HCT116 (cell line): ENCODE data around the gene PPP1R1B. TPM values are rescaled to one million over a fixed set of nuclear protein-coding genes. Genes with fewer than 3 reads are reported as not detected.

ENCODE experiments used
- ATAC-seq: fragments of 200-7000 bp; cut with Tn5 transposase; 2 replicates; pipeline ENCODE4 v1.9.1; 2020; ENCODE audit warnings: mild to moderate bottlenecking, moderate library complexity
- BruUV-seq: library from RNA; stranded (reverse); fragments of 400-500 nt; replicated peaks from 2 replicates; lab custom pipeline; 2021; lab: Mats Ljungman, UMichigan
- CTCF ChIA-PET: fragments of 300-600 bp; sonication (Branson Sonifier 250); formaldehyde crosslinking; loops from one replicate; lab custom pipeline; 2021; ENCODE audit warnings: antibody characterized with exemption; lab: Charles Lee
- POLR2A ChIA-PET: fragments of 300-600, 350-600 bp; sonication (Branson Sonifier 250); formaldehyde crosslinking; loops from one replicate; lab custom pipeline; 2021; ENCODE audit warnings: antibody characterized with exemption; lab: Charles Lee
- RAD21 ChIA-PET, 2 experiments: fragments of 300-600 bp; sonication (Branson Sonifier 250); formaldehyde crosslinking; loops; one replicate each; lab custom pipeline; 2023; ENCODE audit warnings: low total read pairs in 2 of 2; ENCODE audit not compliant: uncharacterized antibody in 2 of 2, unreplicated experiment in 2 of 2, low non-redundant PET in 1 of 2; lab: Charles Lee
- DNase-seq: peaks from one replicate; pipeline ENCODE4 v3.0.0-alpha.2; 2010; ENCODE audit warnings: low read depth, low spot score
- H2AFZ ChIP-seq: fragments of 200-600 bp; shearing (Covaris generic), sonication (generic); 2 replicates; pipeline ENCODE4 v1.6.1; 2017; ENCODE audit warnings: low read depth, mixed run types, mixed read lengths, antibody characterized with exemption, low read length; ENCODE audit not compliant: poor library complexity, severe bottlenecking
- H3K27ac ChIP-seq: 2 replicates; pipeline ENCODE4 v1.5.1; 2012; ENCODE audit warnings: low read depth, low read length
- H3K27me3 ChIP-seq: fragments of 200-600 bp; sonication (generic); 2 replicates; pipeline ENCODE4 v1.6.1; 2016; ENCODE audit warnings: mixed run types, low read length, mixed read lengths; ENCODE audit not compliant: insufficient read depth
- H3K36me3 ChIP-seq, 2 experiments: fragments of 200-500 bp in 1 of 2; fragments of 200-600 bp in 1 of 2; sonication (Bioruptor generic) in 1 of 2; sonication (generic) in 1 of 2; 2 replicates each; pipeline versions ENCODE4 v1.5.1 to v1.6.1; 2014 to 2016; ENCODE audit warnings: low read length in 2 of 2, inconsistent platforms in 1 of 2, mixed read lengths in 1 of 2, mixed run types in 1 of 2; ENCODE audit not compliant: insufficient read depth in 2 of 2, control insufficient read depth in 1 of 2
- H3K4me1 ChIP-seq, 2 experiments: fragments of 200-600 bp in 1 of 2; sonication (generic) in 1 of 2; 2 replicates each; pipeline versions ENCODE4 v1.5.1 to v1.6.1; 2012 to 2017; ENCODE audit warnings: low read length in 2 of 2, inconsistent platforms in 1 of 2, mild to moderate bottlenecking in 1 of 2, mixed read lengths in 1 of 2, mixed run types in 1 of 2, moderate library complexity in 1 of 2; ENCODE audit not compliant: insufficient read depth in 2 of 2, control insufficient read depth in 1 of 2
- H3K4me2 ChIP-seq: fragments of 200-600 bp; sonication (generic); 2 replicates; pipeline ENCODE4 v1.6.1; 2017; ENCODE audit warnings: mixed run types, low read length, mixed read lengths
- H3K4me3 ChIP-seq, 2 experiments: fragments of 200-600 bp in 1 of 2; sonication (generic) in 1 of 2; replicated peaks in 1 of 2; 2 replicates each; pipeline ENCODE4 v1.5.1; 2011 to 2016; ENCODE audit warnings: low read length in 2 of 2, control low read depth in 1 of 2, low read depth in 1 of 2, mild to moderate bottlenecking in 1 of 2, mixed read lengths in 1 of 2, mixed run types in 1 of 2
- H3K79me2 ChIP-seq: fragments of 200-600 bp; sonication (generic); 2 replicates; pipeline ENCODE4 v1.6.1; 2017; ENCODE audit warnings: mild to moderate bottlenecking, mixed run types, low read length, moderate library complexity, mixed read lengths; ENCODE audit not compliant: insufficient read depth
- H3K9ac ChIP-seq: fragments of 200-600 bp; sonication (generic); 2 replicates; pipeline ENCODE4 v1.6.1; 2016; ENCODE audit warnings: low read length, mixed read lengths
- H3K9me2 ChIP-seq: fragments of 200-600 bp; sonication (generic), shearing (Covaris generic); 2 replicates; pipeline ENCODE4 v1.6.1; 2017; ENCODE audit warnings: mixed run types, mild to moderate bottlenecking, moderate library complexity; ENCODE audit not compliant: insufficient read depth
- H3K9me3 ChIP-seq, 2 experiments: fragments of 200-500 bp in 1 of 2; fragments of 200-600 bp in 1 of 2; sonication (Bioruptor generic) in 1 of 2; sonication (generic) in 1 of 2; 2 replicates each; pipeline ENCODE4 v1.6.1; 2014 to 2017; ENCODE audit warnings: low read length in 2 of 2, mixed read lengths in 2 of 2, inconsistent platforms in 1 of 2, low read depth in 1 of 2, mild to moderate bottlenecking in 1 of 2, mixed run types in 1 of 2, moderate library complexity in 1 of 2; ENCODE audit not compliant: control insufficient read depth in 1 of 2, insufficient read depth in 1 of 2
- H4K20me1 ChIP-seq: fragments of 200-600 bp; sonication (generic), shearing (Covaris generic); 2 replicates; pipeline ENCODE4 v1.6.1; 2017; ENCODE audit warnings: mixed run types, mild to moderate bottlenecking, moderate library complexity; ENCODE audit not compliant: insufficient read depth
- ATF3 ChIP-seq: IDR thresholded peaks from 2 replicates; pipeline ENCODE4 v1.6.1; 2012
- CBX3 ChIP-seq: IDR thresholded peaks from 2 replicates; pipeline ENCODE4 v1.6.1; 2012; ENCODE audit warnings: low read depth
- CTCF ChIP-seq, 3 experiments: fragments of 200-600 bp in 1 of 3; sonication (generic) in 1 of 3; IDR thresholded peaks in 2 of 3; conservative IDR thresholded peaks in 1 of 3; 2 replicates each; pipeline ENCODE4 v1.5.1; 2012 to 2017; ENCODE audit warnings: low read depth in 2 of 3, low read length in 2 of 3, antibody characterized with exemption in 1 of 3, borderline replicate concordance in 1 of 3, control low read depth in 1 of 3, mild to moderate bottlenecking in 1 of 3, mixed read lengths in 1 of 3, mixed run types in 1 of 3, moderate library complexity in 1 of 3; ENCODE audit not compliant: insufficient read depth in 1 of 3
- EZH2 ChIP-seq: fragments of 200-600 bp; sonication (generic); IDR thresholded peaks from 2 replicates; pipeline ENCODE4 v1.6.1; 2017; ENCODE audit warnings: antibody characterized with exemption, mixed run types
- JUND ChIP-seq: IDR thresholded peaks from 2 replicates; pipeline ENCODE4 v1.6.1; 2012
- MAX ChIP-seq: IDR thresholded peaks from 2 replicates; pipeline ENCODE4 v1.6.1; 2012
- POLR2A ChIP-seq: IDR thresholded peaks from 2 replicates; pipeline ENCODE4 v1.7.0; 2011; ENCODE audit warnings: borderline replicate concordance; ENCODE audit not compliant: insufficient read depth, insufficient read length; ENCODE audit errors: extremely low read depth
- RAD21 ChIP-seq: IDR thresholded peaks from 2 replicates; pipeline ENCODE4 v1.6.1; 2012; ENCODE audit warnings: low read depth, mild to moderate bottlenecking
- SIN3A ChIP-seq: IDR thresholded peaks from 2 replicates; pipeline ENCODE4 v1.6.1; 2012; ENCODE audit warnings: low read depth
- TCF7L2 ChIP-seq: IDR thresholded peaks from 2 replicates; pipeline ENCODE4 v1.7.0; 2011; ENCODE audit warnings: borderline replicate concordance, inconsistent platforms; ENCODE audit not compliant: insufficient read depth, insufficient read length; ENCODE audit errors: extremely low read depth
- YY1 ChIP-seq: IDR thresholded peaks from 2 replicates; pipeline ENCODE4 v1.6.1; 2011; ENCODE audit warnings: low read length, low read depth, moderate library complexity, mild to moderate bottlenecking; ENCODE audit not compliant: insufficient replicate concordance; ENCODE audit errors: extremely low read depth
- intact Hi-C: fragments of 100-400 bp; cut with micrococcal nuclease; formaldehyde crosslinking; loops from 2 replicates; pipeline ENCODE4 v1.10.0; 2022
- total RNA-seq: library from RNA; stranded (reverse); gene quantifications from one replicate; pipeline ENCODE4 v1.2.1, GENCODE V29; 2021; ENCODE audit not compliant: unreplicated experiment
- TF ChIP-seq, protein P1 (sequence below): IDR thresholded peaks from 2 replicates; pipeline ENCODE4 v1.6.1; 2011; ENCODE audit warnings: mild to moderate bottlenecking, low read length, moderate library complexity; ENCODE audit not compliant: insufficient replicate concordance; ENCODE audit errors: extremely low read depth

Gene PPP1R1B
- total RNA-seq, 1 experiment from 2014 or later, result 0.49 TPM

GRCh38 chr17:39623356-39623950 lies 3.3 kb upstream of the PPP1R1B start:
- intact Hi-C loops, result loop anchor here (1.0 to 5.0 kb wide), 4 partner anchors 75 to 416 kb away; partner anchors contain the start of genes GRB7 and PSMD3
- ChIA-PET RAD21 (interaction anchor here (0.6 to 2.0 kb wide), 8 partner anchors 9 to 129 kb away, joined by 3 to 15 read pairs (median 4); no protein-coding TSS in a partner anchor), POLR2A (interaction anchor here (0.6 kb wide), 1 partner anchor 116 kb away, joined by 3 read pairs; no protein-coding TSS in a partner anchor), CTCF (interaction anchor here (0.6 to 8.4 kb wide), 23 partner anchors 8 to 639 kb away, joined by 3 to 157 read pairs (median 6); partner anchors contain the start of genes MIEN1, PGAP3, RPL19 and STARD3)
- no TSS peak for BruUV-seq
- DNase-seq (no peak), ATAC-seq (peak; percentile 80)
- no peak overlapping the region for H3K27ac ChIP-seq
- H3K27me3 ChIP-seq, result no peaks in the 10 kb centered on the region
- H3K9me3 ChIP-seq, result no peaks in the 10 kb centered on the region
- H3K79me2 ChIP-seq, result no peaks in the 10 kb centered on the region
- no peaks in the 10 kb centered on the region for H4K20me1 ChIP-seq
- H3K36me3 ChIP-seq, result no peaks in the 10 kb centered on the region
- H3K4me2 ChIP-seq, result peak overlapping the region; percentile 47
- no peak overlapping the region for H3K4me3 ChIP-seq
- peak overlapping the region; percentile 65 for H2AFZ ChIP-seq
- peaks cover 11 to 22% of the 10 kb centered on the region in 2 experiments; a peak in 3 of 4 replicates for H3K4me1 ChIP-seq
- TF ChIP-seq, protein P1, sequence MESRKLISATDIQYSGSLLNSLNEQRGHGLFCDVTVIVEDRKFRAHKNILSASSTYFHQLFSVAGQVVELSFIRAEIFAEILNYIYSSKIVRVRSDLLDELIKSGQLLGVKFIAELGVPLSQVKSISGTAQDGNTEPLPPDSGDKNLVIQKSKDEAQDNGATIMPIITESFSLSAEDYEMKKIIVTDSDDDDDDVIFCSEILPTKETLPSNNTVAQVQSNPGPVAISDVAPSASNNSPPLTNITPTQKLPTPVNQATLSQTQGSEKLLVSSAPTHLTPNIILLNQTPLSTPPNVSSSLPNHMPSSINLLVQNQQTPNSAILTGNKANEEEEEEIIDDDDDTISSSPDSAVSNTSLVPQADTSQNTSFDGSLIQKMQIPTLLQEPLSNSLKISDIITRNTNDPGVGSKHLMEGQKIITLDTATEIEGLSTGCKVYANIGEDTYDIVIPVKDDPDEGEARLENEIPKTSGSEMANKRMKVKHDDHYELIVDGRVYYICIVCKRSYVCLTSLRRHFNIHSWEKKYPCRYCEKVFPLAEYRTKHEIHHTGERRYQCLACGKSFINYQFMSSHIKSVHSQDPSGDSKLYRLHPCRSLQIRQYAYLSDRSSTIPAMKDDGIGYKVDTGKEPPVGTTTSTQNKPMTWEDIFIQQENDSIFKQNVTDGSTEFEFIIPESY, result no peak
- TF ChIP-seq MAX (no peak), YY1 (peak; percentile 10), SIN3A (no peak), ATF3 (no peak), CBX3 (no peak), EZH2 (no peak), TCF7L2 (peak; percentile 49), CTCF (IDR thresholded peaks at IDR 0.05 in 2 of 3, conservative IDR thresholded peaks at IDR 0.05 in 1 of 3; ENCODE audit: borderline replicate concordance in 1 of 3, insufficient read depth in 1 of 3, low read depth in 2 of 3, low read length in 2 of 3) (peak; percentile 90 to 94 (median 92)), POLR2A (peak; percentile 57), RAD21 (peak; percentile 84), JUND (no peak)
- H3K9me2 ChIP-seq, result no peaks in the 10 kb centered on the region
- peak overlapping the region; percentile 28; the same call in 1 of the 2 replicates for H3K9ac ChIP-seq
